Neural cell (in vitro differentiated cells): ENCODE measurements around the gene JUND. TPM values are rescaled to one million over a fixed set of nuclear protein-coding genes. Genes with fewer than 3 reads are reported as not detected.

Experiments
- H2AFZ ChIP-seq: fragments of 200-600, 300-800 bp; sonication (generic), shearing (Covaris generic); 2 replicates; pipeline ENCODE4 v1.6.0; 2014; ENCODE audit warnings: low read depth, mild to moderate bottlenecking, antibody characterized with exemption, low read length, moderate library complexity
- H3F3A ChIP-seq: fragments of 200-600 bp; shearing (Covaris generic); 2 replicates; pipeline ENCODE4 v1.6.1; 2016; ENCODE audit warnings: mild to moderate bottlenecking, moderate library complexity, mixed read lengths, antibody characterized with exemption, low read length; ENCODE audit not compliant: insufficient read depth, poor library complexity, severe bottlenecking
- H3K27ac ChIP-seq: fragments of 200-600, 300-800 bp; sonication (generic), shearing (Covaris generic); 2 replicates; pipeline ENCODE4 v1.5.1; 2014; ENCODE audit warnings: mild to moderate bottlenecking, low read length, moderate library complexity
- H3K27me3 ChIP-seq: fragments of 300-800, 200-600 bp; sonication (generic), shearing (Covaris generic); 2 replicates; pipeline ENCODE4 v1.6.0; 2014; ENCODE audit warnings: mild to moderate bottlenecking, low read depth, low read length, moderate library complexity; ENCODE audit not compliant: insufficient read depth
- H3K36me3 ChIP-seq: fragments of 300-800, 200-600 bp; sonication (generic), shearing (Covaris generic); 2 replicates; pipeline ENCODE4 v1.5.1; 2014; ENCODE audit warnings: mild to moderate bottlenecking, antibody characterized with exemption, low read length, moderate library complexity; ENCODE audit not compliant: insufficient read depth
- H3K4me2 ChIP-seq: fragments of 300-800, 200-600 bp; sonication (generic), shearing (Covaris generic); 2 replicates; pipeline ENCODE4 v1.6.0; 2014; ENCODE audit warnings: mild to moderate bottlenecking, low read length
- H3K4me3 ChIP-seq: fragments of 300-800, 200-600 bp; sonication (generic), shearing (Covaris generic); 2 replicates; pipeline ENCODE4 v1.5.1; 2014; ENCODE audit warnings: mild to moderate bottlenecking, low read length, moderate library complexity
- H3K79me2 ChIP-seq: fragments of 200-600 bp; shearing (Covaris generic); replicated peaks from 2 replicates; pipeline ENCODE4 v1.6.0; 2014; ENCODE audit warnings: mild to moderate bottlenecking, low read length, moderate library complexity; ENCODE audit not compliant: insufficient read depth
- H3K9ac ChIP-seq: fragments of 300-800, 200-600 bp; sonication (generic), shearing (Covaris generic); 2 replicates; pipeline ENCODE4 v1.6.1; 2016; ENCODE audit warnings: mild to moderate bottlenecking, low read length, mixed read lengths
- H3K9me2 ChIP-seq: fragments of 200-600 bp; shearing (Covaris generic); 2 replicates; pipeline ENCODE4 v1.6.1; 2016; ENCODE audit warnings: mild to moderate bottlenecking, low read length, mixed read lengths; ENCODE audit not compliant: insufficient read depth
- H3K9me3 ChIP-seq: fragments of 200-600, 300-800 bp; sonication (generic), shearing (Covaris generic); 2 replicates; pipeline ENCODE4 v1.6.1; 2016; ENCODE audit warnings: mild to moderate bottlenecking, mixed run types, low read length, moderate library complexity, mixed read lengths
- H4K20me1 ChIP-seq: fragments of 200-600 bp; shearing (Covaris generic); 2 replicates; pipeline ENCODE4 v1.6.1; 2016; ENCODE audit warnings: mild to moderate bottlenecking, mixed run types; ENCODE audit not compliant: insufficient read depth
- EP300 ChIP-seq: fragments of 450-650 bp; conservative IDR thresholded peaks from 2 replicates; pipeline ENCODE4 v1.6.1; 2014; ENCODE audit warnings: antibody characterized with exemption, mild to moderate bottlenecking, moderate library complexity; ENCODE audit not compliant: poor library complexity, severe bottlenecking
- EZH2 ChIP-seq: fragments of 200-600, 300-800 bp; shearing (Covaris generic), sonication (generic); IDR thresholded peaks from 2 replicates; pipeline ENCODE4 v1.6.1; 2014; ENCODE audit warnings: antibody characterized with exemption, low read length, borderline replicate concordance, mild to moderate bottlenecking; ENCODE audit not compliant: insufficient read depth, poor library complexity, severe bottlenecking
- POLR2AphosphoS5 ChIP-seq: IDR thresholded peaks from 2 replicates; pipeline ENCODE4 v1.6.1; 2012
- RAD21 ChIP-seq: fragments of 450-650 bp; conservative IDR thresholded peaks from 2 replicates; pipeline ENCODE4 v1.6.1; 2014; ENCODE audit warnings: antibody characterized with exemption, mild to moderate bottlenecking, moderate library complexity
- SMC3 ChIP-seq: fragments of 450-650 bp; conservative IDR thresholded peaks from 2 replicates; pipeline ENCODE4 v1.6.1; 2014; ENCODE audit warnings: antibody characterized with exemption, mild to moderate bottlenecking, moderate library complexity; ENCODE audit not compliant: poor library complexity
- TAF1 ChIP-seq: IDR thresholded peaks from 2 replicates; pipeline ENCODE4 v1.6.1; 2012; ENCODE audit warnings: low read depth
- polyA plus RNA-seq: library from polyadenylated mRNA; depleted of rRNA; stranded (reverse); fragments of >200 nt; gene quantifications from 2 replicates; pipeline ENCODE4 v1.2.3, GENCODE V29; 2014
- TF ChIP-seq, protein P1 (sequence below): fragments of 450-650 bp; IDR thresholded peaks from 2 replicates; pipeline ENCODE4 v1.5.1; 2014; ENCODE audit warnings: antibody characterized with exemption, mild to moderate bottlenecking, moderate library complexity; ENCODE audit not compliant: poor library complexity, severe bottlenecking

JUND gene
- polyA plus RNA-seq, 1 donor from 2014 or later = 94.9 TPM

DNA sequence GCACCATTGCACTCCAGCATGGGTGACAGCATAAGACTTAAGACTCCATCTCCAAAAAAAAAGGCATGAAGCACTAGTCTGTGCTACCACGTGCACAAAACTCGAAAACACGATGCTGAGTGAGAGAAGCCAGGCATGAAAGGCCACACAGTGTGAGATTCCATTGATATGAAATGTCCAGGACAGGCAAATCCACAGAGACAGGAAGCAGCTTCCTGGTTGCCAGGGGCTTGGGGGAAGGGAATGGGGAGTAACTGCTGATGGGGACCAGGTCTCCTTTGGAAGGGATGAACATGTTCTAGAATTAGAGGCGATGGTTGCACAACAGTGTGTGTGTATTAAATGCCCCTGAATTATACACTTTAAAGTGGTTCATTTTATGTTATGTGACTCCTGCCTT is 15.9 kb upstream of the JUND start:
- Histone ChIP-seq H3K36me3 (no peaks in the 10 kb centered on the region), H3K4me2 (no peak overlapping the region), H3K9me2 (no peaks in the 10 kb centered on the region), H3F3A (no peaks in the 10 kb centered on the region), H3K9ac (no peak overlapping the region), H4K20me1 (no peaks in the 10 kb centered on the region), H2AFZ (no peak overlapping the region), H3K27me3 (no peaks in the 10 kb centered on the region), H3K9me3 (no peaks in the 10 kb centered on the region), H3K4me3 (no peak overlapping the region), H3K27ac (no peak overlapping the region), H3K79me2 (no peaks in the 10 kb centered on the region)
- TF ChIP-seq POLR2AphosphoS5 = no peak
- TF ChIP-seq RAD21 = no peak

GRCh38 chr19:18295034-18295451 is 13.6 kb upstream of the JUND start:
- Histone ChIP-seq H4K20me1 (no peaks in the 10 kb centered on the region), H3K9ac (peak overlapping the region; percentile 47), H3K79me2 (no peaks in the 10 kb centered on the region), H3K27me3 (no peaks in the 10 kb centered on the region), H3K4me2 (no peak overlapping the region), H3K27ac (peak overlapping the region; percentile 4), H3K4me3 (peak overlapping the region; percentile 27), H3K9me3 (no peaks in the 10 kb centered on the region), H3F3A (no peaks in the 10 kb centered on the region), H3K36me3 (no peaks in the 10 kb centered on the region), H2AFZ (no peak overlapping the region), H3K9me2 (no peaks in the 10 kb centered on the region)
- TF ChIP-seq POLR2AphosphoS5 = no peak

GRCh38 chr19:18294467-18294864 is 13.0 kb upstream of the JUND start:
- H3K4me2 ChIP-seq = no peak overlapping the region

GRCh38 chr19:18293642-18294466 is 12.4 kb upstream of the JUND start:
- no peak for TF ChIP-seq TAF1
- TF ChIP-seq POLR2AphosphoS5 = no peak
- no peak for TF ChIP-seq SMC3
- TF ChIP-seq EP300 = no peak
- Histone ChIP-seq H3K36me3 (no peaks in the 10 kb centered on the region), H3K9me3 (no peaks in the 10 kb centered on the region), H3F3A (no peaks in the 10 kb centered on the region), H3K79me2 (no peaks in the 10 kb centered on the region), H3K4me3 (peak overlapping the region; percentile 27), H2AFZ (no peak overlapping the region), H3K27ac (peak overlapping the region; percentile 54), H3K27me3 (no peaks in the 10 kb centered on the region), H3K9me2 (no peaks in the 10 kb centered on the region), H3K4me2 (no peak overlapping the region), H4K20me1 (no peaks in the 10 kb centered on the region), H3K9ac (peak overlapping the region; percentile 47)

More at GRCh38 chr19:18294467-18294864, 13.0 kb upstream of the JUND start:
- no peaks in the 10 kb centered on the region for H3K9me3 ChIP-seq
- TF ChIP-seq EP300 (peak; percentile 27), RAD21 (no peak), POLR2AphosphoS5 (peak; percentile 35), EZH2 (no peak)
- TF ChIP-seq, protein P1, sequence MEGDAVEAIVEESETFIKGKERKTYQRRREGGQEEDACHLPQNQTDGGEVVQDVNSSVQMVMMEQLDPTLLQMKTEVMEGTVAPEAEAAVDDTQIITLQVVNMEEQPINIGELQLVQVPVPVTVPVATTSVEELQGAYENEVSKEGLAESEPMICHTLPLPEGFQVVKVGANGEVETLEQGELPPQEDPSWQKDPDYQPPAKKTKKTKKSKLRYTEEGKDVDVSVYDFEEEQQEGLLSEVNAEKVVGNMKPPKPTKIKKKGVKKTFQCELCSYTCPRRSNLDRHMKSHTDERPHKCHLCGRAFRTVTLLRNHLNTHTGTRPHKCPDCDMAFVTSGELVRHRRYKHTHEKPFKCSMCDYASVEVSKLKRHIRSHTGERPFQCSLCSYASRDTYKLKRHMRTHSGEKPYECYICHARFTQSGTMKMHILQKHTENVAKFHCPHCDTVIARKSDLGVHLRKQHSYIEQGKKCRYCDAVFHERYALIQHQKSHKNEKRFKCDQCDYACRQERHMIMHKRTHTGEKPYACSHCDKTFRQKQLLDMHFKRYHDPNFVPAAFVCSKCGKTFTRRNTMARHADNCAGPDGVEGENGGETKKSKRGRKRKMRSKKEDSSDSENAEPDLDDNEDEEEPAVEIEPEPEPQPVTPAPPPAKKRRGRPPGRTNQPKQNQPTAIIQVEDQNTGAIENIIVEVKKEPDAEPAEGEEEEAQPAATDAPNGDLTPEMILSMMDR = peak; percentile 9
- no peaks in the 10 kb centered on the region for H3K79me2 ChIP-seq
- no peaks in the 10 kb centered on the region for H3F3A ChIP-seq
- no peak overlapping the region for H2AFZ ChIP-seq
- H4K20me1 ChIP-seq = no peaks in the 10 kb centered on the region
- no peaks in the 10 kb centered on the region for H3K36me3 ChIP-seq
- no peaks in the 10 kb centered on the region for H3K27me3 ChIP-seq
- peak overlapping the region; percentile 27 for H3K4me3 ChIP-seq
- peak overlapping the region; percentile 47 for H3K9ac ChIP-seq
- peak overlapping the region; percentile 54 for H3K27ac ChIP-seq
- H3K9me2 ChIP-seq = no peaks in the 10 kb centered on the region
